ENCODE measurements around the gene VMAC. TPM values are rescaled to one million over a fixed set of nuclear protein-coding genes. Genes with fewer than 3 reads are reported as not detected.

Gene VMAC
- total and polyA plus RNA-seq, 12 donors, result 1.3 to 5.8 (median 2.5) TPM

DNA sequence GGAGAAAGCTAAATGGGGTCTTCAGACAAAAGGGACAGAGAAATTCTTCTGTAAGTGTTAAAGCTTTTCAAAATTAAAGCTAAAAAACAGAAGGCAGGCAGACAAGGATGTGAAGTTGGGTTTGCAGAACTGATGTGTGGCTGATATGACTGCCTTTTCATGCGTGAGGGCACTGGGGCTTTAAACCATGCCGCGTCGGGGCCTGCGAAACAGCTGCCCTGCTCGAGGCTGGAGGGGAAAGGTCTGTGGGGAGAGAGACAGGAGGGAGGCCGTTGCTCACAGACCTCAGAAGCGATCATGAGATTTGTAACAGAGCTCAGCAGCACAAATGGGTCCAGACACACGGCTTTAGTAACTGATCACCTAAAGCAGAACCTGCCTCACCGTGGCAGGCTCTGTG is 32.9 kb downstream of the VMAC start:
- 85% methylated on average over 10 of the region's 10 CpGs for WGBS, 2 donors
- Histone ChIP-seq H3K27ac (peak overlapping the region in 3 of 10 donors; percentile 20 to 22 (median 20)), H3K27me3 (no peaks in the 10 kb centered on the region), H3K4me1 (peaks cover 6 to 59% (median 44%) of the 10 kb centered on the region in 9 donors), H3K4me3 (no peak overlapping the region), H3K36me3 (peaks cover 0 to 89% (median 8%) of the 10 kb centered on the region in 9 donors), H3K9me3 (no peaks in the 10 kb centered on the region)
- ATAC-seq (no peak), DNase-seq (no peak)
- intact Hi-C loops (cut with DNase I), result no loop called here
- no peak for TF ChIP-seq CTCF (IDR thresholded peaks at IDR 0.05)

DNA sequence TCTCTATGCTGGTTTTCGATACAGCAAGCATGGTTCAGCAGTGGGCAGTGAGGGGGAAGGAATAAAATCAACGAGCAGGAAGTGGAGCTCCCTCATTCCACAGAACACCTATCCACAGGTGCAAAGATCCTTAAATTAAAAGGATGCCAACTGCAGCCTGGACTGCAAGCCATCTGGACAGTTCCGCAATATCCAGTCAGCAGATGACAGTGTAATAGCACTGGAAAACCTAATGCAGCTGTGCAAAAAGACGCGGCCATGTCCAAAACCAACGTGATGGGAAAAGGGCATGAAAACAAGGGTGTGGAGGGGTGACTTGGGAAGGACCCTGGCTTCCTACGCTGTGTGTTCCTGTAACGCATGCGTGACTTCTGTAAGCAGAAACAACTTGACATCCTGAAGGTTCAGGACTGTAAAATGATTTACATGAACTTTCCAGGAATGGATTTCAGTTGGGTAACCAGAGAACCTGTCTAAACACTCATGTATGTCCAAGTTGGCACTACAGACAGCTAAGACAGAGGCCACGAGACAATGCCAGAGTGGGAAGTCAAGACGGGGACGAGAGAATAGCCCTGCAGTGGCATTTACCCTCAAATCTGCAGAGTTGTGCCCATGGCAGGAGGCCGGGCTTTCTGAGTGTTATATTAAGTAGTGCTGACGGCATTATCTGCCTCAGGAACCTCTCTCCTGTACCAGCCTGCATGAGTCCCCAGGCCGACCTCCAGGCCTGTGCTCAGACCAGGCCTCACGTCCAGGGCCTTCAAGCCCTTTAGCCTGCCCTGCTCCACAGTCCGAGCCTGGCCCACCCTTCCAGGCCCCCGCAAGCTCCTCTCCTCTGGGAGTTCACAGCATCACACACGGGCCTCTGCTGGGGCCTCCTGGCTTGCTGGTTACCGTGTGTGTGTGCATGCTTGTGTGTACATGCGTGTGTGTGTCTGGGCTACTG is 35.9 kb downstream of the VMAC start:
- Histone ChIP-seq H3K4me1 (peaks cover 6 to 46% (median 27%) of the 10 kb centered on the region in 9 donors), H3K9me3 (no peaks in the 10 kb centered on the region), H3K27ac (peak overlapping the region in 5 of 10 donors; percentile 18 to 67 (median 63)), H3K4me3 (no peak overlapping the region), H3K36me3 (peaks cover 0 to 68% (median 8%) of the 10 kb centered on the region in 9 donors), H3K27me3 (no peaks in the 10 kb centered on the region)
- DNase-seq, result no peak
- intact Hi-C loops (cut with DNase I), result no loop called here
- ATAC-seq, result peak in 5 of 8 donors; percentile 32 to 73 (median 37)
- WGBS, 2 donors, result 73 to 82% methylated on average over 21 of the region's 21 CpGs
- TF ChIP-seq CTCF (IDR thresholded peaks at IDR 0.05), result no peak

DNA sequence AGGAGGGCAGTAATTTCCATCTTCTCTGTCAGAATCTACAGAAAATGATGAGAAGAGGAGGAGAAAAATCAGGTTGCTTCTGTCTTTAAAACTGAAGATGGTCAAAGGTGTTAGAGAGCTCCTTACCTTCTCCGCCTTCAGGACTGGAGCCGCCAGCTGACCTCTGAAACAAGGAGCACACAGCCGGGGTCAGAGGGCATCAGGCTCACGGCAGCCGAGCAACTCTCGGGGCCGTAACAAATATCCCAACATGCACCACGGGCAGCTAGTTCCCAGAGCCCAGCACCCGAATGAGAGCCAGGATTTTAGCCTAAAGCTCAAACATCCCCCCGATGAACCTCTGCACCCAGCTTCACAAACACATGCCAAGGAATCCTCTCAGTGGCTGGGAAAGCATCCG is 37.0 kb downstream of the VMAC start:
- WGBS, 2 donors, result 84 to 89% methylated on average over 11 of the region's 11 CpGs
- no peaks in the 10 kb centered on the region for H3K27me3 ChIP-seq
- TF ChIP-seq CTCF (IDR thresholded peaks at IDR 0.05), result no peak
- DNase-seq, result no peak
- H3K36me3 ChIP-seq, result peaks cover 0 to 63% (median 8%) of the 10 kb centered on the region in 9 donors
- no peak overlapping the region for H3K4me3 ChIP-seq
- no peak overlapping the region for H3K27ac ChIP-seq
- peaks cover 4 to 44% (median 22%) of the 10 kb centered on the region in 9 donors for H3K4me1 ChIP-seq
- H3K9me3 ChIP-seq, result no peaks in the 10 kb centered on the region
- no peak for ATAC-seq
- intact Hi-C loops (cut with DNase I), result no loop called here

GRCh38 chr19:5943045-5943444 is 38.4 kb downstream of the VMAC start:
- no peak for TF ChIP-seq CTCF (IDR thresholded peaks at IDR 0.05)
- Histone ChIP-seq H3K27me3 (no peaks in the 10 kb centered on the region), H3K4me3 (no peak overlapping the region), H3K4me1 (peaks cover 11 to 58% (median 31%) of the 10 kb centered on the region in 9 donors), H3K9me3 (no peaks in the 10 kb centered on the region), H3K36me3 (peaks cover 0 to 49% (median 8%) of the 10 kb centered on the region in 9 donors), H3K27ac (peak overlapping the region in 1 of 10 donors; percentile 7)
- 78% methylated on average over 10 of the region's 10 CpGs for WGBS, 2 donors
- intact Hi-C loops (cut with DNase I), result no loop called here
- ATAC-seq (no peak), DNase-seq (no peak)

Measured in heart right ventricle (tissue), 16 donors.